GM13977 (cell line): Measurements from ENCODE around the gene LHX1.

Experiments
- DNase-seq: peaks from one replicate; pipeline ENCODE4 v3.0.0; 2012; ENCODE audit warnings: low spot score
- CTCF ChIP-seq: IDR thresholded peaks from 2 replicates; pipeline ENCODE4 v1.5.1; 2012; ENCODE audit warnings: mild to moderate bottlenecking, control low read depth; ENCODE audit not compliant: insufficient read depth; ENCODE audit errors: extremely low read depth, missing control alignments
- in situ Hi-C: fragments of 300-500 bp; cut with MboI; formaldehyde crosslinking; loops from one replicate; pipeline ENCODE4 v1.12.0; 2022; ENCODE audit warnings: low sequenced_read_pairs, low pct_unique_long_range_greater_than_20kb, mixed read lengths, inconsistent platforms; ENCODE audit not compliant: unreplicated experiment

LHX1 gene

GRCh38 chr17:36894177-36894576, 43.1 kb upstream of the LHX1 start:
- in situ Hi-C loops = no loop called here
- no peak for TF ChIP-seq CTCF
- DNase-seq = no peak

GRCh38 chr17:36894925-36895324, 42.4 kb upstream of the LHX1 start:
- no peak for TF ChIP-seq CTCF
- in situ Hi-C loops = no loop called here
- no peak for DNase-seq

DNA sequence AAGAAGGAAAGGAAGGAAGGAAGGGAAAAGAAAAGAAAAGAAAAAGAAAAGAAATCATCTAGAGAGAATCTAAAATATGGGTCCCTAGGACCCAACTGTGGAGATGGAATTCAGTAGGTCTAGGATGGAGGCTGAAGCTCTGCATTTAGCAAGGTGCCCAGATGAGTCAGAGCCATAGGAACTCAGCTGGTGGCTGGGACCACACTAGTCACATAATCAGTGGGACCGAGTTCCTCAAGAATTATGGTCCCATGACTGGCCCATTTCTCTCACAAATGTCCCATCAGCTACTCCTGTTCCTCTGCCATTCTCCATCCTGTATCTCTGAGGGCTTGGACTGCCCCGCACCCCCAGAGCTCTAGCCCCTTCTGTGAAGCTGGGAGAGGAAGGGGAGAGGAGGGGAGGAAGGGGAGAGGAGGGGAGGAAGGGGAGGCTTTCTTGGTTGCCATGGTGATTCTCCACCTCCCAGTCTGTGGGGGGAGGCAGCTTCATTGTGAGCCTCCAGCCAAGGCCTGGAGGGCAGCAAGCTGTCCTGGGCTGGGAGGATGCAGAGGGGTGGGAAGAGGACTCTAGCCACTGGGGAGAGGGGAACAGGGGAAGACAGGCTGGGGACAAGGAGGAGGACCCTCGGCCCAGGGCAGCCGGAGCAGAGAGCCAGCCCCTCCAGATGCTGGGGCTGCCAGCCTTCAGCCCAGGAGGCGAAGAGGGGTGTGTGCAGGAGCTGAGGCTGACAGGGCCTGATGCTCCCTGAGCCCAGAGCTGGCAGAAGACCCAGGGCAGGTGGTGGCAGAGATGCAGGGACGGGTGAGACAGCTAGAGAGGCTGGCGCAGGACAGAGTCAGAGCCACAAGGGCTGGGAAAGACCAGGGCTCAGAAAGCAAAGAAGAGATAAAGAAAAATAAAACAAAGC, 37.8 kb upstream of the LHX1 start:
- no peak for DNase-seq
- in situ Hi-C loops = no loop called here
- TF ChIP-seq CTCF = no peak

DNA sequence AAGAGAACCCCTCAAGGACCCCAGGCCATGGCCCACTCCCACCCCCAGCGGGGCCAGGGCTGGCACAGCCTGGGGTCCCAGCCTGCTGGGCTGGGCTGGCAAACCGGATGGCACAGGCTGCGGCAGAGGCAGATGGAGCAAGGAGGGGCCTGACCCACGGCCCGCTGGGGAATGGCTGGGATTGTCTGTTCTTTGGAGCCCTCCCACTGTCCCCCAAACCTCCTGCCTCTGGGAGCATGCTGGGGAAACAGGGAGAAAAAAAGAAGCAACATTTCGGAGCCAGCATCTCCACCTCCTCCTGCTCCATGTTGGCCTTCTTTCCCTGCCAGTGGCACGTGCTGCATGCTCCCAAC, 37.1 kb upstream of the LHX1 start:
- in situ Hi-C loops = no loop called here
- TF ChIP-seq CTCF = no peak
- no peak for DNase-seq

GRCh38 chr17:36901506-36901905, 35.8 kb upstream of the LHX1 start:
- no peak for DNase-seq
- in situ Hi-C loops = no loop called here
- no peak for TF ChIP-seq CTCF

GRCh38 chr17:36907407-36907806, 29.9 kb upstream of the LHX1 start:
- in situ Hi-C loops = no loop called here
- no peak for TF ChIP-seq CTCF
- DNase-seq = no peak
